Progenitor cell of endocrine pancreas (in vitro differentiated cells): Measurements from ENCODE around the gene FASLG. TPM values are rescaled to one million over a fixed set of nuclear protein-coding genes. Genes with fewer than 3 reads are reported as not detected.

Experiments
- DNase-seq: peaks from one replicate; pipeline ENCODE4 v3.0.0; 2021; ENCODE audit warnings: low spot score; ENCODE audit not compliant: unreplicated experiment
- H3K27ac Mint-ChIP-seq: 2 replicates; pipeline ENCODE4 v1.8.0; 2021; ENCODE audit warnings: mild to moderate bottlenecking, moderate library complexity, mixed read lengths
- H3K27me3 Mint-ChIP-seq: 2 replicates; pipeline ENCODE4 v1.8.0; 2021; ENCODE audit warnings: mixed read lengths
- H3K36me3 Mint-ChIP-seq: 2 replicates; pipeline ENCODE4 v1.8.0; 2022; ENCODE audit warnings: mixed read lengths; ENCODE audit not compliant: insufficient read depth
- H3K4me1 Mint-ChIP-seq: 2 replicates; pipeline ENCODE4 v1.8.0; 2021; ENCODE audit warnings: low read depth, mixed read lengths
- H3K4me3 Mint-ChIP-seq: 2 replicates; pipeline ENCODE4 v1.8.0; 2021; ENCODE audit warnings: low read depth, mild to moderate bottlenecking, moderate library complexity, mixed read lengths
- H3K9me3 Mint-ChIP-seq: 2 replicates; pipeline ENCODE4 v1.8.0; 2021; ENCODE audit warnings: low read depth, mixed read lengths
- total RNA-seq: library from RNA; stranded (reverse); gene quantifications from 2 replicates; pipeline ENCODE4 v1.2.1, GENCODE V29; 2021
- TF ChIP-seq, protein P1 (sequence below): fragments of 200-600 bp; sonication (generic); IDR thresholded peaks from one replicate; pipeline ENCODE4 v1.5.0; 2021; ENCODE audit warnings: antibody characterized with exemption, mild to moderate bottlenecking; ENCODE audit not compliant: unreplicated experiment

The FASLG gene
- total RNA-seq, 1 donor from 2014 or later, result not detected

DNA sequence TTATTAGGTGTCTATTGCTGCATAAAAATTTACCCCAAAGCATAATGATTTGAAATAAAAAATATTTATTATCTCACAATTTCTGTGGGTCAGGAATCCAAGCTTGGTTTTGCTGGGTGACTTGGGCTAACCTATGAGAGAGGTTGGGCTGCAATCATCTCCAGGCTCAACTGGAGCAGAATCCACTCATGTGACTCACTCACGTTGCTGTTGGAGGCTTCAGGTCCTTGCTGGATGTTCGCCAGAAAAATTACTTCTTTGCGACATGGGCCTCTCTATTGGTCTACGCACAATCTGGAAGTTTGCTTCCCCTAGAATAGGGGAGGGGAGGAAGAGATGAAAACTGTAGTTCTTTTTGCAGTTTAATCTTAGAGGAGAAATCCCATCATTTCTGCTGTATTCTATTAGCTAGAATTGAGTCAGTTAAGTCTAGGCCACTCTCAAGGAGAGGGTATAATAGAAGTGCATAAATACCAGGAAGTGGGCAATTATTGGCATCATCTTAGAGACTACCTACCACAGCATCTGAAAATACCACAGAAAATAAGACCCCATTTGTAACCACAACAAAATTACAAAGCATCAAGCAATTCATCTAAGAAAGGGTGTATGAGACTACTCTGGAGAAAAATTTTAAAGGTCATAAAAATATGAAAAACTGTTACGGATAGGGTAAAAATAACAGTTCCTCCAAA, 5.7 kb upstream of the FASLG start:
- Mint-ChIP-seq H3K4me1 (no peaks in the 10 kb centered on the region), H3K36me3 (no peaks in the 10 kb centered on the region), H3K4me3 (no peak overlapping the region), H3K27ac (no peak overlapping the region), H3K27me3 (no peaks in the 10 kb centered on the region), H3K9me3 (no peaks in the 10 kb centered on the region)
- no peak for DNase-seq
- TF ChIP-seq, protein P1, sequence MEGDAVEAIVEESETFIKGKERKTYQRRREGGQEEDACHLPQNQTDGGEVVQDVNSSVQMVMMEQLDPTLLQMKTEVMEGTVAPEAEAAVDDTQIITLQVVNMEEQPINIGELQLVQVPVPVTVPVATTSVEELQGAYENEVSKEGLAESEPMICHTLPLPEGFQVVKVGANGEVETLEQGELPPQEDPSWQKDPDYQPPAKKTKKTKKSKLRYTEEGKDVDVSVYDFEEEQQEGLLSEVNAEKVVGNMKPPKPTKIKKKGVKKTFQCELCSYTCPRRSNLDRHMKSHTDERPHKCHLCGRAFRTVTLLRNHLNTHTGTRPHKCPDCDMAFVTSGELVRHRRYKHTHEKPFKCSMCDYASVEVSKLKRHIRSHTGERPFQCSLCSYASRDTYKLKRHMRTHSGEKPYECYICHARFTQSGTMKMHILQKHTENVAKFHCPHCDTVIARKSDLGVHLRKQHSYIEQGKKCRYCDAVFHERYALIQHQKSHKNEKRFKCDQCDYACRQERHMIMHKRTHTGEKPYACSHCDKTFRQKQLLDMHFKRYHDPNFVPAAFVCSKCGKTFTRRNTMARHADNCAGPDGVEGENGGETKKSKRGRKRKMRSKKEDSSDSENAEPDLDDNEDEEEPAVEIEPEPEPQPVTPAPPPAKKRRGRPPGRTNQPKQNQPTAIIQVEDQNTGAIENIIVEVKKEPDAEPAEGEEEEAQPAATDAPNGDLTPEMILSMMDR, result no peak

GRCh38 chr1:172654535-172654934, 4.4 kb upstream of the FASLG start:
- Mint-ChIP-seq H3K27ac (no peak overlapping the region), H3K36me3 (no peaks in the 10 kb centered on the region), H3K4me3 (no peak overlapping the region), H3K4me1 (no peaks in the 10 kb centered on the region), H3K9me3 (no peaks in the 10 kb centered on the region), H3K27me3 (no peaks in the 10 kb centered on the region)
- no peak for DNase-seq
- TF ChIP-seq, protein P1, result no peak

DNA sequence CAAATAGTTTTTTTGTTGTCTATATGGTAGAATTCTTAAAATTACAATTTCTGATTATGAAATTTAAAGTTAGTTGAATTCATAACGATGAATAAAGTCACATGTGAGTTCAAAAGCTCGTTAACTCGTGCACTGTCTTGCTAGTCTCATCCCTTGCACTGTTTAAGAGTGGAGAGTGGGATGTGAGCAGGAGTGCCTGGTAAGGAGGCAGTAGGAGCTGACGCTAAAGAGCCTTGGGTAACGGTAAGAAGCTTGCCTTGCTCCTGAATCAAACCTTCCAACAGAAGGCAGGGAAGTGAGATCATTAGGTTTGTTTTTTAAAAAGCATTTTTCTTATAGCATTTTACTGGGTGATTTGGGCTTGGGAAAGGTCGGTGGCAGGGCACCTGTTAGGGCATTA, 2.3 kb upstream of the FASLG start:
- Mint-ChIP-seq H3K9me3 (no peaks in the 10 kb centered on the region), H3K27me3 (no peaks in the 10 kb centered on the region), H3K36me3 (no peaks in the 10 kb centered on the region), H3K27ac (no peak overlapping the region), H3K4me3 (no peak overlapping the region), H3K4me1 (no peaks in the 10 kb centered on the region)
- TF ChIP-seq, protein P1, result no peak
- no peak for DNase-seq

DNA sequence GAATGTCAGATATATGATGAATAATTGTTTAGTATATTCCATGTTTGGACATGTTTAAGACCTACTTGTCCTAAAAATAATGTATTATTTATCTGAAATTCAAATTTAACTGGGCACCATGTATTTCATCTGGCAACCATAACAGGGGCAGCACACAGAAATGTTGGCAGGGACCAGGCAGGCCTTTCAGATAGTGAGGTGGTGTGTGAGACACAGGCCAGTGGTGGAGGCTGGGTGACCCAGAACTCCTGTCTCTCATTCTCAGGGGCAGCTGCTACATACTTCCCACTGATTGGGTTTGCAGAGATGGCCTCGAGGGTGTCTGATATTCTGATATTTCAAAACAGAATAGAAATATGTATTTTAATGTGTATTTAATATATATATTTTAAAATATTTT, 1.3 kb upstream of the FASLG start:
- Mint-ChIP-seq H3K36me3 (no peaks in the 10 kb centered on the region), H3K27ac (no peak overlapping the region), H3K9me3 (no peaks in the 10 kb centered on the region), H3K27me3 (no peaks in the 10 kb centered on the region), H3K4me1 (no peaks in the 10 kb centered on the region), H3K4me3 (no peak overlapping the region)
- DNase-seq, result no peak
- TF ChIP-seq, protein P1, result no peak

GRCh38 chr1:172661107-172661506, 2.2 kb downstream of the FASLG start:
- no peaks in the 10 kb centered on the region for H3K36me3 Mint-ChIP-seq
- no peak for DNase-seq
- peaks cover 4% of the 10 kb centered on the region for H3K27me3 Mint-ChIP-seq
- H3K4me1 Mint-ChIP-seq, result no peaks in the 10 kb centered on the region
- no peaks in the 10 kb centered on the region for H3K9me3 Mint-ChIP-seq
- TF ChIP-seq, protein P1, result no peak
- no peak overlapping the region for H3K4me3 Mint-ChIP-seq
- no peak overlapping the region for H3K27ac Mint-ChIP-seq
